ENCODE data around the gene NTM. TPM values are rescaled to one million over a fixed set of nuclear protein-coding genes. Genes with fewer than 3 reads are reported as not detected.

Gene NTM
- total RNA-seq, 4 donors from 2014 or later = 0.40 to 3.1 (median 2.1) TPM; not detected in 1

- H3K9me3 ChIP-seq = no peaks in the 10 kb centered on the region
- H3K4me1 ChIP-seq = no peaks in the 10 kb centered on the region
- no peak for TF ChIP-seq EP300 (IDR thresholded peaks at IDR 0.05; ENCODE audit: low read depth)
- no peak for TF ChIP-seq POLR2A (IDR thresholded peaks at IDR 0.05)
- TF ChIP-seq POLR2AphosphoS5 (IDR thresholded peaks at IDR 0.05) = no peak
- TF ChIP-seq CTCF (IDR thresholded peaks at IDR 0.05) = no peak
- no peaks in the 10 kb centered on the region for H3K36me3 ChIP-seq
- no peak overlapping the region for H3K4me3 ChIP-seq
- in situ Hi-C loops (cut with MboI; ENCODE audit: low pct_ligation_motif_present in 1 of 4, low pct_unique_long_range_greater_than_20kb in 1 of 4, low sequenced_read_pairs in 3 of 4) = loop anchor here in 2 of 4 donors (10.0 to 25.0 kb wide), 2 partner anchors 63 to 300 kb away; no protein-coding TSS in a partner anchor
- intact Hi-C loops (cut with DNase I; ENCODE audit: low total_unique reads) = no loop called here
- DNase-seq = no peak
- no peak overlapping the region for H3K27ac ChIP-seq
- WGBS, 2 donors (ENCODE audit: low coverage in 1 of 2) = 78 to 85% methylated on average over 3 of the region's 3 CpGs
- no peaks in the 10 kb centered on the region for H3K27me3 ChIP-seq
Measured at GRCh38 chr11:132037467-132037862, 667.0 kb downstream of the NTM start.

GRCh38 chr11:132037956-132038355 lies 667.5 kb downstream of the NTM start:
- TF ChIP-seq POLR2A (IDR thresholded peaks at IDR 0.05) = no peak
- no peak for TF ChIP-seq CTCF (IDR thresholded peaks at IDR 0.05)
- TF ChIP-seq POLR2AphosphoS5 (IDR thresholded peaks at IDR 0.05) = no peak
- TF ChIP-seq EP300 (IDR thresholded peaks at IDR 0.05; ENCODE audit: low read depth) = no peak
- H3K36me3 ChIP-seq = no peaks in the 10 kb centered on the region
- intact Hi-C loops (cut with DNase I; ENCODE audit: low total_unique reads) (no loop called here), in situ Hi-C loops (cut with MboI; ENCODE audit: low pct_ligation_motif_present in 1 of 4, low pct_unique_long_range_greater_than_20kb in 1 of 4, low sequenced_read_pairs in 3 of 4) (loop anchor here in 2 of 4 donors (10.0 to 25.0 kb wide), 2 partner anchors 63 to 301 kb away; no protein-coding TSS in a partner anchor)
- DNase-seq = no peak
- no peak overlapping the region for H3K4me3 ChIP-seq
- no peak overlapping the region for H3K27ac ChIP-seq
- 22 to 51% methylated on average over 1 to 4 of the region's 4 CpGs for WGBS, 2 donors (ENCODE audit: low coverage in 1 of 2)
- no peaks in the 10 kb centered on the region for H3K27me3 ChIP-seq
- no peaks in the 10 kb centered on the region for H3K9me3 ChIP-seq
- no peaks in the 10 kb centered on the region for H3K4me1 ChIP-seq

- intact Hi-C loops (cut with DNase I; ENCODE audit: low total_unique reads) = no loop called here
- no peak for DNase-seq
- Histone ChIP-seq H3K4me3 (no peak overlapping the region), H3K27me3 (no peaks in the 10 kb centered on the region), H3K9me3 (no peaks in the 10 kb centered on the region), H3K27ac (no peak overlapping the region), H3K4me1 (no peaks in the 10 kb centered on the region), H3K36me3 (no peaks in the 10 kb centered on the region)
- in situ Hi-C loops (cut with MboI; ENCODE audit: low pct_ligation_motif_present in 1 of 4, low pct_unique_long_range_greater_than_20kb in 1 of 4, low sequenced_read_pairs in 3 of 4) = loop anchor here in 2 of 4 donors (10.0 to 25.0 kb wide), 2 partner anchors 65 to 302 kb away; no protein-coding TSS in a partner anchor
- WGBS, 2 donors (ENCODE audit: low coverage in 1 of 2) = 87 to 89% methylated on average over 5 to 7 of the region's 7 CpGs
- TF ChIP-seq POLR2AphosphoS5 (IDR thresholded peaks at IDR 0.05) = no peak
- TF ChIP-seq EP300 (IDR thresholded peaks at IDR 0.05; ENCODE audit: low read depth) = no peak
- TF ChIP-seq CTCF (IDR thresholded peaks at IDR 0.05) = no peak
- no peak for TF ChIP-seq POLR2A (IDR thresholded peaks at IDR 0.05)
Measured at GRCh38 chr11:132039521-132039920, 669.1 kb downstream of the NTM start.

GRCh38 chr11:132042296-132042695 lies 671.9 kb downstream of the NTM start:
- in situ Hi-C loops (cut with MboI; ENCODE audit: low pct_ligation_motif_present in 1 of 4, low pct_unique_long_range_greater_than_20kb in 1 of 4, low sequenced_read_pairs in 3 of 4) = loop anchor here in 1 of 4 donors (25.0 kb wide), 1 partner anchor 305 kb away; no protein-coding TSS in a partner anchor
- intact Hi-C loops (cut with DNase I; ENCODE audit: low total_unique reads) = no loop called here
- DNase-seq = no peak
- Histone ChIP-seq H3K36me3 (no peaks in the 10 kb centered on the region), H3K27ac (no peak overlapping the region), H3K4me3 (no peak overlapping the region), H3K9me3 (no peaks in the 10 kb centered on the region), H3K27me3 (no peaks in the 10 kb centered on the region), H3K4me1 (no peaks in the 10 kb centered on the region)
- TF ChIP-seq POLR2A (IDR thresholded peaks at IDR 0.05) = no peak
- TF ChIP-seq EP300 (IDR thresholded peaks at IDR 0.05; ENCODE audit: low read depth) = no peak
- TF ChIP-seq CTCF (IDR thresholded peaks at IDR 0.05) = no peak
- TF ChIP-seq POLR2AphosphoS5 (IDR thresholded peaks at IDR 0.05) = no peak
- WGBS, 2 donors (ENCODE audit: low coverage in 1 of 2) = 40 to 62% methylated on average over 2 of the region's 2 CpGs

Data from transverse colon (tissue), 4 donors.